SK-N-MC (cell line): ENCODE measurements around the gene SLC39A8.
"Not testable (repeated sequence)": the region's sequence is repeated elsewhere in the genome, so short reads cannot be mapped to it uniquely, and the experiment has no call there.

Experiments used
- DNase-seq: peaks from one replicate; pipeline ENCODE4 v3.0.0-alpha.2; 2011; ENCODE audit warnings: low read depth, low spot score
- H3K27ac ChIP-seq: fragments of 200-600 bp; sonication (generic); 2 replicates; pipeline ENCODE4 v1.5.1; 2016; ENCODE audit warnings: mixed run types
- H3K36me3 ChIP-seq: fragments of 200-600 bp; sonication (generic); 2 replicates; pipeline ENCODE4 v1.6.1; 2017; ENCODE audit warnings: antibody characterized with exemption, low read length, mixed read lengths; ENCODE audit not compliant: insufficient read depth
- H3K4me3 ChIP-seq: fragments of 200-600 bp; sonication (generic); 2 replicates; pipeline ENCODE4 v1.5.1; 2016
- H3K9ac ChIP-seq: fragments of 200-600 bp; sonication (generic); 2 replicates; pipeline ENCODE4 v1.8.0; 2017; ENCODE audit warnings: mixed run types, mixed read lengths; ENCODE audit not compliant: insufficient read length
- H3K9me3 ChIP-seq: fragments of 200-600 bp; sonication (generic); 2 replicates; pipeline ENCODE4 v1.6.1; 2017; ENCODE audit warnings: low read depth, mild to moderate bottlenecking, antibody characterized with exemption, low read length, moderate library complexity, mixed read lengths
- EZH2 ChIP-seq: fragments of 200-600 bp; sonication (generic); IDR thresholded peaks from one replicate; pipeline ENCODE4 v1.6.1; 2017; ENCODE audit warnings: antibody characterized with exemption
- FOXP2 ChIP-seq: optimal IDR thresholded peaks from 2 replicates; pipeline ENCODE3; 2011; ENCODE audit warnings: mild to moderate bottlenecking, moderate library complexity; ENCODE audit not compliant: insufficient read depth; ENCODE audit errors: extremely low read length, control extremely low read depth
- POLR2AphosphoS5 ChIP-seq: IDR thresholded peaks from 2 replicates; pipeline ENCODE4 v1.6.1; 2012; ENCODE audit warnings: mild to moderate bottlenecking, low read depth, low read length, borderline replicate concordance

SLC39A8 gene

GRCh38 chr4:102244878-102245535 lies 100.3 kb downstream of the SLC39A8 start:
- TF ChIP-seq EZH2: no peak
- no peak for TF ChIP-seq POLR2AphosphoS5
- H3K36me3 ChIP-seq: no peaks in the 10 kb centered on the region
- H3K4me3 ChIP-seq: no peak overlapping the region
- no peak overlapping the region for H3K27ac ChIP-seq
- no peak for DNase-seq
- no peak overlapping the region for H3K9ac ChIP-seq
- H3K9me3 ChIP-seq: no peaks in the 10 kb centered on the region

- not testable (repeated sequence) for H3K27ac ChIP-seq, H3K4me3 ChIP-seq, H3K9ac ChIP-seq, DNase-seq, H3K36me3 ChIP-seq, H3K9me3 ChIP-seq
Observed at GRCh38 chr4:102243296-102243695, 102.0 kb downstream of the SLC39A8 start.

- no peak for TF ChIP-seq EZH2
- no peaks in the 10 kb centered on the region for H3K9me3 ChIP-seq
- no peak overlapping the region for H3K27ac ChIP-seq
- H3K9ac ChIP-seq: no peak overlapping the region
- no peak for DNase-seq
- H3K36me3 ChIP-seq: no peaks in the 10 kb centered on the region
- H3K4me3 ChIP-seq: no peak overlapping the region
Observed at GRCh38 chr4:102234243-102234838, 110.9 kb downstream of the SLC39A8 start.

DNA sequence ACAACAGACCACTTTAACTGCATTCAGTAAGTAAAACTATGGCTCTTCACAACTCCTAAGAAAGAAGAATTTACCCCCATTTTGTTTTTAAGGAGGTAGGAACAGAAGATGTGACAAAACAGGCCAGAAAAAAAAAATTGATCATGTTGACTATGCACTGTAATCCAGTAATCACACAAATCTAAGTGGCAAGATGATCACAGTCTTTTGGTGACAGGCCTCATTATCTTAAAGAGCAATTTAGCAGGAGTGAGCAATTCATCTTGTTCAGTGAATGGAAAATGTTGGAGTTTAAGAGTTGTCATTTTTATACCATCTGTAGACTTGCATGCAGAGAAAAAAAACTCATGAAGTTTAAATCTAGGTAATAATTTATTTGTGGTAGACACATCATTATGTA lies 115.1 kb downstream of the SLC39A8 start:
- Histone ChIP-seq H3K9me3 (peaks cover 4% of the 10 kb centered on the region; the same call in 1 of the 2 replicates), H3K36me3 (no peaks in the 10 kb centered on the region), H3K9ac (no peak overlapping the region), H3K4me3 (no peak overlapping the region), H3K27ac (no peak overlapping the region)
- TF ChIP-seq POLR2AphosphoS5 (no peak), EZH2 (no peak), FOXP2 (no peak)
- no peak for DNase-seq

DNA sequence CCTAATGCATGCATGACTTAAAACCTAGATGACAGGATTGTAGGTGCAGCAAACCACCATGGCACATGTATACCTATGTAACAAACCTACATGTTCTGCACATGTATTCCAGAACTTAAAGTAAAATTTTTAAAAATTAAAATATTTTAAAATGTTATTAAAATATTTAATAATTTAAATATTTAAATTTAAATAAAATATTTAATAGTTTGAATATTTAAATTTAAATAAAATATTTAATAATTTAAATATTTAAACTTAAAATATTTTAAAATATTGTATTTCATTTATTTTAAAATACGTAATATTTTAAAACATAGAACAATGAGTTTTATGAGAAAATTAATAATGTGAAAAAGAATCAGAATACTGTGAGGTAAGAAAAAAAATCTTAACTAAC lies 117.9 kb downstream of the SLC39A8 start:
- TF ChIP-seq POLR2AphosphoS5 (no peak), FOXP2 (no peak), EZH2 (no peak)
- H3K4me3 ChIP-seq: no peak overlapping the region
- no peak for DNase-seq
- no peak overlapping the region for H3K27ac ChIP-seq
- no peak overlapping the region for H3K9ac ChIP-seq
- no peaks in the 10 kb centered on the region for H3K36me3 ChIP-seq
- H3K9me3 ChIP-seq: peaks cover 4% of the 10 kb centered on the region; the same call in 1 of the 2 replicates

- no peak for DNase-seq
- Histone ChIP-seq H3K36me3 (no peaks in the 10 kb centered on the region), H3K4me3 (no peak overlapping the region), H3K9me3 (peaks cover 4% of the 10 kb centered on the region; the same call in 1 of the 2 replicates), H3K9ac (no peak overlapping the region), H3K27ac (no peak overlapping the region)
- TF ChIP-seq FOXP2 (no peak), EZH2 (no peak), POLR2AphosphoS5 (no peak)
Observed at GRCh38 chr4:102223461-102223860, 121.8 kb downstream of the SLC39A8 start.

- TF ChIP-seq FOXP2: no peak
- no peak for TF ChIP-seq EZH2
- no peak for TF ChIP-seq POLR2AphosphoS5
- Histone ChIP-seq H3K36me3 (no peaks in the 10 kb centered on the region), H3K27ac (no peak overlapping the region), H3K4me3 (no peak overlapping the region), H3K9me3 (peaks cover 3% of the 10 kb centered on the region; the same call in 1 of the 2 replicates), H3K9ac (no peak overlapping the region)
- no peak for DNase-seq
Observed at GRCh38 chr4:102222838-102223409, 122.4 kb downstream of the SLC39A8 start.

DNA sequence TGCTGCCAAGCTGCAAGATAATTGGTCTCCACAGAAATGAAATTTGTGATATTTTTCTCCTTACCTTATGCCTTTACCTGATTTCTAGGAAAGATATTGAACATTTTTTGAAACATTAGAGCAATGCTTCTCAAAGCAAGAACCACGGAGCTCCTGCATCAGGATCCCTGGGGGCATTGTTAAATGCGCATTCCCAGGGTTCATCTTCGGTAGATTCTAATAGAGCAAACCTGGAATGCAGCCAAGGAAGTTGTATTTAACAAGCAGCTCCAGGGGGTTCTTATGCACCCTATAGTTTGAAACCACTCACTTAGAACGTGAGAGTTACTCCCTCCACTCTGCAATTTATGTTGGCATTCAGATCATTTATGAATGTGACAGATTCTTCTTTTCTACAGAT lies 126.2 kb downstream of the SLC39A8 start:
- Histone ChIP-seq H3K27ac (no peak overlapping the region), H3K36me3 (no peaks in the 10 kb centered on the region), H3K9me3 (no peaks in the 10 kb centered on the region), H3K4me3 (peak overlapping the region; percentile 14; the same call in 1 of the 2 replicates), H3K9ac (no peak overlapping the region)
- no peak for TF ChIP-seq FOXP2
- no peak; the same call in 1 of the 2 replicates for TF ChIP-seq POLR2AphosphoS5
- no peak for TF ChIP-seq EZH2
- peak; percentile 81 for DNase-seq

- Histone ChIP-seq H3K9ac (no peak overlapping the region), H3K4me3 (no peak overlapping the region), H3K9me3 (no peaks in the 10 kb centered on the region), H3K36me3 (no peaks in the 10 kb centered on the region), H3K27ac (no peak overlapping the region)
- TF ChIP-seq POLR2AphosphoS5: no peak
- no peak for TF ChIP-seq EZH2
- TF ChIP-seq FOXP2: no peak
- DNase-seq: no peak
Observed at GRCh38 chr4:102218656-102219055, 126.6 kb downstream of the SLC39A8 start.
